Measurements from ENCODE around the gene OR2V1.
"Not testable (repeated sequence)": the region's sequence is repeated elsewhere in the genome, so short reads cannot be mapped to it uniquely, and the experiment has no call there.

- not testable (repeated sequence) for TF ChIP-seq CTCF, POLR2A (IDR thresholded peaks at IDR 0.05)
Measured at GRCh38 chr5:181169459-181170236, 38.7 kb upstream of the OR2V1 start.
